K562 (cell line): ENCODE data around the gene ALX3. TPM values are rescaled to one million over a fixed set of nuclear protein-coding genes. Genes with fewer than 3 reads are reported as not detected.
A peak's percentile ranks its signal among the peaks of the same experiment; 100 is the strongest.

Experiments used
- ATAC-seq: fragments of 200-7000 bp; cut with Tn5 transposase; 3 replicates; pipeline ENCODE4 v1.9.1; 2020; ENCODE audit warnings: moderate library complexity
- BruUV-seq: library from RNA; stranded (reverse); fragments of 400-500 nt; replicated peaks from 2 replicates; lab custom pipeline; 2021; lab: Mats Ljungman, UMichigan
- CTCF ChIA-PET: fragments of 300-600 bp; formaldehyde crosslinking; extraction: SDS; loops from one replicate; lab custom pipeline; 2021; ENCODE audit warnings: low intra/inter-chr PET ratio; lab: Yijun Ruan, JAX
- POLR2A ChIA-PET: fragments of 300-600, 350-650 bp; sonication (Branson Sonifier 250); formaldehyde crosslinking; extraction: SDS; loops from one replicate; lab custom pipeline; 2021; ENCODE audit warnings: antibody characterized with exemption, inconsistent platforms; lab: Yijun Ruan, JAX
- DNase-seq, 4 experiments: peaks; one replicate each; pipeline versions ENCODE4 v3.0.0 to v3.0.0-alpha.2; 2011 to 2018; ENCODE audit warnings: low spot score in 3 of 4, mixed read lengths in 3 of 4; ENCODE audit errors: extremely low read depth in 1 of 4
- FAIRE-seq: peaks from 2 replicates; lab custom pipeline; 2011; peaks lifted over from hg19 to GRCh38; lab: Jason Lieb, UNC
- H2AFZ ChIP-seq: 2 replicates; pipeline ENCODE4 v1.6.0; 2011; ENCODE audit warnings: low read depth, low read length, control low read depth, inconsistent platforms
- H3K27ac ChIP-seq: fragments of 200-600 bp; 3 replicates; pipeline ENCODE4 v1.8.0; 2011; ENCODE audit warnings: low read depth, mild to moderate bottlenecking, control low read depth, inconsistent platforms, low read length, moderate library complexity, mixed read lengths; ENCODE audit errors: extremely low read depth
- H3K27me3 ChIP-seq, 2 experiments: fragments of 300-600 bp in 1 of 2; 2 replicates in 1 of 2; 3 replicates in 1 of 2; pipeline versions ENCODE4 v1.6.0 to v1.8.0; 2011; ENCODE audit warnings: inconsistent platforms in 2 of 2, low read length in 2 of 2, mild to moderate bottlenecking in 1 of 2, mixed read lengths in 1 of 2, moderate library complexity in 1 of 2; ENCODE audit not compliant: control insufficient read depth in 2 of 2, insufficient read depth in 2 of 2
- H3K36me3 ChIP-seq: fragments of 300-600 bp; 3 replicates; pipeline ENCODE4 v1.8.0; 2011; ENCODE audit warnings: mild to moderate bottlenecking, low read length, inconsistent platforms; ENCODE audit not compliant: control insufficient read depth, insufficient read depth
- H3K4me1 ChIP-seq, 2 experiments: fragments of 200-600 bp in 1 of 2; replicated peaks in 1 of 2; 2 replicates in 1 of 2; 3 replicates in 1 of 2; pipeline versions ENCODE4 v1.5.1 to v1.8.0; 2011; ENCODE audit warnings: inconsistent platforms in 2 of 2, low read length in 2 of 2, mild to moderate bottlenecking in 1 of 2, mixed read lengths in 1 of 2, moderate library complexity in 1 of 2; ENCODE audit not compliant: control insufficient read depth in 2 of 2, insufficient read depth in 2 of 2
- H3K4me2 ChIP-seq: 2 replicates; pipeline ENCODE4 v1.6.1; 2011; ENCODE audit warnings: low read length, control low read depth, inconsistent platforms, mixed read lengths; ENCODE audit not compliant: insufficient read depth
- H3K4me3 ChIP-seq: fragments of 200-600 bp; sonication (generic), shearing (Covaris generic); 2 replicates; pipeline ENCODE4 v1.5.1; 2016; ENCODE audit warnings: control low read depth, inconsistent platforms
- H3K79me2 ChIP-seq: fragments of 200-600 bp; 3 replicates; pipeline ENCODE4 v1.8.0; 2011; ENCODE audit warnings: low read length, inconsistent platforms; ENCODE audit not compliant: control insufficient read depth, insufficient read depth
- H3K9ac ChIP-seq, 2 experiments: 2 replicates each; pipeline versions ENCODE4 v1.6.0 to v1.6.1; 2011; ENCODE audit warnings: low read depth in 2 of 2, low read length in 2 of 2, control low read depth in 1 of 2, inconsistent platforms in 1 of 2, mild to moderate bottlenecking in 1 of 2, mixed read lengths in 1 of 2; ENCODE audit not compliant: insufficient read depth in 1 of 2
- H3K9me1 ChIP-seq: one replicate; pipeline ENCODE4 v1.6.0; 2011; ENCODE audit warnings: inconsistent platforms, mild to moderate bottlenecking, low read length, moderate library complexity; ENCODE audit not compliant: control insufficient read depth, insufficient read depth
- H3K9me3 ChIP-seq: replicated peaks from 2 replicates; pipeline ENCODE4 v1.5.1; 2011; ENCODE audit warnings: low read depth, low read length, inconsistent platforms; ENCODE audit not compliant: control insufficient read depth, insufficient read depth
- H4K20me1 ChIP-seq: replicated peaks from 2 replicates; pipeline ENCODE4 v1.6.1; 2011; ENCODE audit warnings: low read length, inconsistent platforms, mixed read lengths; ENCODE audit not compliant: control insufficient read depth, insufficient read depth
- C11orf30 ChIP-seq: fragments of 450-650 bp; IDR thresholded peaks from 2 replicates; pipeline ENCODE4 v1.6.1; 2016; ENCODE audit warnings: low read depth, mild to moderate bottlenecking
- CBX3 ChIP-seq, 2 experiments: IDR thresholded peaks; 1 replicate in 1 of 2; 2 replicates in 1 of 2; pipeline ENCODE4 v1.6.1; 2012; ENCODE audit warnings: inconsistent platforms in 2 of 2, low read length in 2 of 2, borderline replicate concordance in 1 of 2, control low read depth in 1 of 2
- CBX5 ChIP-seq: IDR thresholded peaks from 2 replicates; pipeline ENCODE4 v1.6.1; 2014; ENCODE audit warnings: low read depth, borderline replicate concordance
- GATAD2B ChIP-seq: fragments of 450-650 bp; IDR thresholded peaks from 2 replicates; pipeline ENCODE4 v1.6.1; 2017; ENCODE audit warnings: mild to moderate bottlenecking, borderline replicate concordance
- GTF2E2 ChIP-seq: fragments of 200-800 bp; sonication (Bioruptor generic); IDR thresholded peaks from 2 replicates; pipeline ENCODE4 v1.6.1; 2016; ENCODE audit warnings: missing genetic modification characterization, missing compliant biosample characterization
- HNRNPLL ChIP-seq: fragments of 200-400 bp; formaldehyde crosslinking; IDR thresholded peaks from 2 replicates; pipeline ENCODE4 v1.6.1; 2017; ENCODE audit warnings: low read length, low read depth, mild to moderate bottlenecking; ENCODE audit not compliant: poor library complexity, severe bottlenecking
- ILF3 ChIP-seq: fragments of 450-650 bp; IDR thresholded peaks from 2 replicates; pipeline ENCODE4 v1.6.1; 2018; ENCODE audit warnings: antibody characterized with exemption, mild to moderate bottlenecking, moderate library complexity, borderline replicate concordance
- KDM5B ChIP-seq: fragments of 200-600 bp; sonication (generic); IDR thresholded peaks from 2 replicates; pipeline ENCODE4 v1.6.1; 2012; ENCODE audit warnings: low read depth, mild to moderate bottlenecking, moderate library complexity, low read length, control low read depth, inconsistent platforms; ENCODE audit not compliant: insufficient replicate concordance
- MAFG ChIP-seq: fragments of 450-650 bp; conservative IDR thresholded peaks from 2 replicates; pipeline ENCODE4 v1.6.1; 2016; ENCODE audit warnings: missing genetic modification characterization, missing compliant biosample characterization
- MCM3 ChIP-seq: fragments of 450-650 bp; IDR thresholded peaks from 2 replicates; pipeline ENCODE4 v1.6.1; 2016
- NR2F6 ChIP-seq: fragments of 450-650 bp; formaldehyde crosslinking; IDR thresholded peaks from 2 replicates; pipeline ENCODE4 v1.4.0; 2020; ENCODE audit warnings: mild to moderate bottlenecking
- RB1 ChIP-seq: fragments of 450-650 bp; IDR thresholded peaks from 2 replicates; pipeline ENCODE4 v1.6.1; 2017; ENCODE audit warnings: low read depth, mild to moderate bottlenecking
- ZC3H11A ChIP-seq: IDR thresholded peaks from 2 replicates; pipeline ENCODE4 v1.6.1; 2012; ENCODE audit warnings: low read depth, low read length, improper control_type of control experiment
- ZNF175 ChIP-seq: fragments of 200-800 bp; sonication (Bioruptor generic); IDR thresholded peaks from 2 replicates; pipeline ENCODE4 v1.6.1; 2016; ENCODE audit warnings: low read depth, mild to moderate bottlenecking, missing genetic modification characterization, missing compliant biosample characterization
- ZNF253 ChIP-seq: fragments of 250-450 bp; sonication (Bioruptor Pico); conservative IDR thresholded peaks from 2 replicates; pipeline ENCODE4 v1.6.1; 2021; ENCODE audit warnings: mild to moderate bottlenecking
- ZNF282 ChIP-seq: sonication (generic); formaldehyde crosslinking; IDR thresholded peaks from 2 replicates; pipeline ENCODE4 v1.8.1; 2023; ENCODE audit warnings: missing genetic modification reagents
- ZNF311 ChIP-seq: fragments of 250-450 bp; sonication (Bioruptor Pico); IDR thresholded peaks from 2 replicates; pipeline ENCODE4 v1.4.0; 2020; ENCODE audit warnings: mild to moderate bottlenecking, moderate library complexity
- WGBS: fragments of 100-300 bp; shearing (Covaris generic); methylation state at CpG from one replicate; pipeline ENCODE4 v1.1.6; 2016; ENCODE audit warnings: low coverage, mixed read lengths; ENCODE audit not compliant: insufficient coverage; ENCODE audit errors: missing lambda C conversion rate; 5-methylcytosine and 5-hydroxymethylcytosine counted together
- in situ Hi-C: fragments of 300-500 bp; cut with MboI; formaldehyde crosslinking; loops from 4 replicates; pipeline ENCODE4 v1.15.0; 2018; ENCODE audit warnings: inconsistent platforms, mixed read lengths
- intact Hi-C: fragments of 100-400 bp; cut with micrococcal nuclease; formaldehyde crosslinking; loops from 2 replicates; pipeline ENCODE4 v1.14.2; 2022
- polyA plus RNA-seq, 8 experiments: library from polyadenylated mRNA; depleted of rRNA in 4 of 8; stranded (reverse) in 5 of 8; unstranded in 3 of 8; fragments of >200 nt; fragmentation: Nextera tagmentation in 2 of 8; fragmentation: Illumina TruSeq in 1 of 8; extraction: Ambion mirVana in 2 of 8; extraction: Trizol in 1 of 8; gene quantifications; 2 replicates each; pipeline versions ENCODE4 v1.2.1 to v1.2.3, GENCODE V29; 2011 to 2014; ENCODE audit warnings: inconsistent platforms in 1 of 8, missing spikeins in 1 of 8
- total RNA-seq, 7 experiments: library from RNA; depleted of rRNA in 6 of 7; stranded (reverse); fragments of >200 nt in 6 of 7; fragmentation: Illumina TruSeq in 2 of 7; extraction: Trizol in 2 of 7; gene quantifications; 2 replicates each; pipeline versions ENCODE4 v1.2.1 to v1.2.3, GENCODE V29; 2011 to 2021; ENCODE audit warnings: low replicate concordance in 1 of 7
- TF ChIP-seq, protein P1 (sequence below): fragments of 450-650 bp; IDR thresholded peaks from 2 replicates; pipeline ENCODE4 v1.6.1; 2016; ENCODE audit warnings: missing biosample characterization, missing genetic modification characterization
- TF ChIP-seq, protein P2 (sequence below): fragments of 250-450 bp; sonication (Bioruptor Pico); IDR thresholded peaks from 2 replicates; pipeline ENCODE4 v1.9.0; 2021; ENCODE audit warnings: mild to moderate bottlenecking, inconsistent platforms

ALX3 gene
- total and polyA plus RNA-seq, 9 of the 15 experiments (the other 6 are each of a cell fraction or from before 2014, with no cell fraction given) = not detected

DNA sequence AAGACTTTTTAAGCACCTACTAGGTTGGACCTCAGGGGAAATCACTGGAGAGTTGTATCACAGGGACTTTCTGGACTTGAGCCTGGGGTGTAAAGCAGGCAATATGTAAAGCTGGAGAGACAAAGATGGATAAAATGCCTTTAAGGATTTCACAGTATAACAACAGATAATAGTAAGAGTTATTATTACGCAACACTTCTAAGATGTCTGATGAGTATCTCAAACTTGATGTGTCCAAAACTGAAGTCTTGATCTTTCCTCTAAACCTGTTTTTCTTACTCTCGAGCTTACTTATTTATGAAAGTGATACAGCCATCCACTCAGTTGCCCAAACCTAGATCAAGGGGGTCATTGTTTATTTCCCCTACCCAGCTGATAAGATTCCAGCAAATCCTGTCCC lies 38.1 kb downstream of the ALX3 start:
- Histone ChIP-seq H3K79me2 (peaks cover 27% of the 10 kb centered on the region), H3K27ac (no peak overlapping the region), H3K9me1 (no peaks in the 10 kb centered on the region), H2AFZ (peak overlapping the region; percentile 92; the same call in 1 of the 2 replicates), H3K36me3 (peaks cover 9% of the 10 kb centered on the region), H3K9ac (no peak overlapping the region), H3K4me1 (peaks cover 16 to 40% of the 10 kb centered on the region in 2 experiments), H3K27me3 (no peaks in the 10 kb centered on the region), H3K4me2 (no peak overlapping the region), H4K20me1 (peaks cover 5% of the 10 kb centered on the region; the same call in 1 of the 2 replicates), H3K9me3 (no peaks in the 10 kb centered on the region), H3K4me3 (no peak overlapping the region)
- BruUV-seq = no TSS peak
- intact Hi-C loops = loop anchor here (5.0 kb wide), 1 partner anchor 305 kb away; the partner anchor contains the start of gene RBM15
- FAIRE-seq (no peak), DNase-seq (no peak), ATAC-seq (no peak)
- ChIA-PET POLR2A (interaction anchor here (0.6 to 14.6 kb wide), 5 partner anchors 12 to 49 kb away, joined by 3 to 200 read pairs (median 3); no protein-coding TSS in a partner anchor), CTCF (no interaction called here)
- in situ Hi-C loops = no loop called here
- 69% methylated on average over 2 of the region's 2 CpGs for WGBS
- no peak for TF ChIP-seq CBX5
- TF ChIP-seq ZC3H11A = no peak
- no peak for TF ChIP-seq CBX3 (IDR thresholded peaks at IDR 0.05; ENCODE audit: borderline replicate concordance in 1 of 2, low read length in 2 of 2)
- no peak for TF ChIP-seq HNRNPLL
- no peak for TF ChIP-seq NR2F6 (CRISPR knock-in tag)
- no peak for TF ChIP-seq KDM5B
- TF ChIP-seq, protein P1, sequence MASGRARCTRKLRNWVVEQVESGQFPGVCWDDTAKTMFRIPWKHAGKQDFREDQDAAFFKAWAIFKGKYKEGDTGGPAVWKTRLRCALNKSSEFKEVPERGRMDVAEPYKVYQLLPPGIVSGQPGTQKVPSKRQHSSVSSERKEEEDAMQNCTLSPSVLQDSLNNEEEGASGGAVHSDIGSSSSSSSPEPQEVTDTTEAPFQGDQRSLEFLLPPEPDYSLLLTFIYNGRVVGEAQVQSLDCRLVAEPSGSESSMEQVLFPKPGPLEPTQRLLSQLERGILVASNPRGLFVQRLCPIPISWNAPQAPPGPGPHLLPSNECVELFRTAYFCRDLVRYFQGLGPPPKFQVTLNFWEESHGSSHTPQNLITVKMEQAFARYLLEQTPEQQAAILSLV = peak; percentile 94
- no peak for TF ChIP-seq ZNF311 (CRISPR knock-in tag)
- no peak for TF ChIP-seq MAFG
- no peak for TF ChIP-seq GTF2E2
- no peak for TF ChIP-seq RB1
- TF ChIP-seq C11orf30 = no peak
- no peak for TF ChIP-seq ZNF175 (CRISPR knock-in tag)
- no peak for TF ChIP-seq ZNF253 (CRISPR knock-in tag)
- no peak for TF ChIP-seq ZNF282 (CRISPR knock-in tag)
- no peak for TF ChIP-seq MCM3
- TF ChIP-seq, protein P2, sequence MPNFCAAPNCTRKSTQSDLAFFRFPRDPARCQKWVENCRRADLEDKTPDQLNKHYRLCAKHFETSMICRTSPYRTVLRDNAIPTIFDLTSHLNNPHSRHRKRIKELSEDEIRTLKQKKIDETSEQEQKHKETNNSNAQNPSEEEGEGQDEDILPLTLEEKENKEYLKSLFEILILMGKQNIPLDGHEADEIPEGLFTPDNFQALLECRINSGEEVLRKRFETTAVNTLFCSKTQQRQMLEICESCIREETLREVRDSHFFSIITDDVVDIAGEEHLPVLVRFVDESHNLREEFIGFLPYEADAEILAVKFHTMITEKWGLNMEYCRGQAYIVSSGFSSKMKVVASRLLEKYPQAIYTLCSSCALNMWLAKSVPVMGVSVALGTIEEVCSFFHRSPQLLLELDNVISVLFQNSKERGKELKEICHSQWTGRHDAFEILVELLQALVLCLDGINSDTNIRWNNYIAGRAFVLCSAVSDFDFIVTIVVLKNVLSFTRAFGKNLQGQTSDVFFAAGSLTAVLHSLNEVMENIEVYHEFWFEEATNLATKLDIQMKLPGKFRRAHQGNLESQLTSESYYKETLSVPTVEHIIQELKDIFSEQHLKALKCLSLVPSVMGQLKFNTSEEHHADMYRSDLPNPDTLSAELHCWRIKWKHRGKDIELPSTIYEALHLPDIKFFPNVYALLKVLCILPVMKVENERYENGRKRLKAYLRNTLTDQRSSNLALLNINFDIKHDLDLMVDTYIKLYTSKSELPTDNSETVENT = no peak; the same call in 1 of the 2 replicates
- no peak for TF ChIP-seq ILF3
- TF ChIP-seq GATAD2B = 0 out of 2 replicates have a peak, but pooled peaks have one; percentile 20
